IMR-90 (cell line): ENCODE data around the gene FAM163B. TPM values are rescaled to one million over a fixed set of nuclear protein-coding genes. Genes with fewer than 3 reads are reported as not detected.

ENCODE experiments used
- ATAC-seq: fragments of 200-7000 bp; cut with Tn5 transposase; 2 replicates; pipeline ENCODE4 v1.9.1; 2020; ENCODE audit warnings: low read depth, mild to moderate bottlenecking, moderate library complexity
- BruUV-seq: library from RNA; stranded (reverse); fragments of 400-500 nt; replicated peaks from 2 replicates; lab custom pipeline; 2021; lab: Mats Ljungman, UMichigan
- CTCF ChIA-PET: fragments of 300-600 bp; formaldehyde crosslinking; extraction: SDS; loops from one replicate; lab custom pipeline; 2021; ENCODE audit warnings: antibody characterized with exemption; lab: Yijun Ruan, JAX
- POLR2A ChIA-PET: fragments of 300-600 bp; sonication (Branson Sonifier 250); formaldehyde crosslinking; loops from one replicate; lab custom pipeline; 2022; ENCODE audit warnings: antibody characterized with exemption; ENCODE audit not compliant: unreplicated experiment; lab: Charles Lee
- DNase-seq: peaks from one replicate; pipeline ENCODE4 v3.0.0; 2013
- H2AFZ ChIP-seq: replicated peaks from 2 replicates; pipeline ENCODE3; 2013; ENCODE audit warnings: low read length, mild to moderate bottlenecking; ENCODE audit not compliant: poor library complexity
- H2AK5ac ChIP-seq: 2 replicates; pipeline ENCODE4 v1.6.1; 2013; ENCODE audit warnings: low read depth, low read length, inconsistent platforms
- H2AK9ac ChIP-seq: replicated peaks from 2 replicates; pipeline ENCODE3; 2013; ENCODE audit warnings: mild to moderate bottlenecking, low read depth, low read length, moderate library complexity; ENCODE audit not compliant: poor library complexity
- H2BK120ac ChIP-seq: 2 replicates; pipeline ENCODE4 v1.6.1; 2013; ENCODE audit warnings: low read depth, low read length, inconsistent platforms
- H2BK15ac ChIP-seq: 3 replicates; pipeline ENCODE4 v1.6.1; 2013; ENCODE audit warnings: low read depth, low read length, inconsistent platforms
- H2BK20ac ChIP-seq: 2 replicates; pipeline ENCODE4 v1.6.1; 2013; ENCODE audit warnings: low read depth, mild to moderate bottlenecking, inconsistent platforms, low read length, moderate library complexity
- H2BK5ac ChIP-seq: 2 replicates; pipeline ENCODE4 v1.6.1; 2013; ENCODE audit warnings: mild to moderate bottlenecking, low read depth, low read length, inconsistent platforms; ENCODE audit not compliant: poor library complexity, severe bottlenecking
- H3K14ac ChIP-seq: replicated peaks from 2 replicates; pipeline ENCODE4 v1.6.1; 2013; ENCODE audit warnings: low read depth, low read length, inconsistent platforms
- H3K18ac ChIP-seq: 2 replicates; pipeline ENCODE4 v1.6.1; 2013; ENCODE audit warnings: low read depth, low read length, control low read depth
- H3K23ac ChIP-seq: 2 replicates; pipeline ENCODE4 v1.6.1; 2013; ENCODE audit warnings: low read depth, low read length, inconsistent platforms
- H3K27ac ChIP-seq: 2 replicates; pipeline ENCODE4 v1.5.1; 2013; ENCODE audit warnings: mild to moderate bottlenecking, control low read depth, low read length; ENCODE audit not compliant: insufficient read depth
- H3K27me3 ChIP-seq: 2 replicates; pipeline ENCODE4 v1.6.1; 2013; ENCODE audit warnings: low read length; ENCODE audit not compliant: control insufficient read depth, insufficient read depth
- H3K36me3 ChIP-seq: 2 replicates; pipeline ENCODE4 v1.6.1; 2013; ENCODE audit warnings: low read length, mixed read lengths; ENCODE audit not compliant: control insufficient read depth, insufficient read depth
- H3K4ac ChIP-seq: 2 replicates; pipeline ENCODE4 v1.6.1; 2013; ENCODE audit warnings: low read depth, low read length, inconsistent platforms
- H3K4me1 ChIP-seq: 2 replicates; pipeline ENCODE4 v1.6.1; 2013; ENCODE audit warnings: low read length, mixed read lengths; ENCODE audit not compliant: control insufficient read depth, insufficient read depth
- H3K4me2 ChIP-seq: 2 replicates; pipeline ENCODE4 v1.6.1; 2013; ENCODE audit warnings: low read depth, mild to moderate bottlenecking, control low read depth, low read length, moderate library complexity
- H3K4me3 ChIP-seq: 2 replicates; pipeline ENCODE4 v1.5.1; 2013; ENCODE audit warnings: low read depth, mild to moderate bottlenecking, control low read depth, low read length, moderate library complexity; ENCODE audit not compliant: insufficient read depth
- H3K56ac ChIP-seq: 2 replicates; pipeline ENCODE4 v1.6.1; 2013; ENCODE audit warnings: low read length, inconsistent platforms; ENCODE audit not compliant: insufficient read depth; ENCODE audit errors: extremely low read depth
- H3K79me1 ChIP-seq, 2 experiments: 2 replicates each; pipeline ENCODE4 v1.6.1; 2013; ENCODE audit warnings: low read length in 2 of 2, inconsistent platforms in 1 of 2, low read depth in 1 of 2
- H3K9ac ChIP-seq: 2 replicates; pipeline ENCODE4 v1.6.1; 2013; ENCODE audit warnings: low read depth, low read length, control low read depth
- H3K9me1 ChIP-seq: 2 replicates; pipeline ENCODE4 v1.6.1; 2013; ENCODE audit warnings: low read length, inconsistent platforms; ENCODE audit not compliant: insufficient read depth
- H3K9me3 ChIP-seq: 2 replicates; pipeline ENCODE4 v1.6.1; 2013; ENCODE audit warnings: low read length; ENCODE audit not compliant: control insufficient read depth, insufficient read depth
- H4K20me1 ChIP-seq: 2 replicates; pipeline ENCODE4 v1.6.1; 2013; ENCODE audit warnings: low read length, inconsistent platforms; ENCODE audit not compliant: insufficient read depth
- H4K5ac ChIP-seq: 2 replicates; pipeline ENCODE4 v1.6.1; 2013; ENCODE audit warnings: mild to moderate bottlenecking, low read depth, low read length, control low read depth
- H4K8ac ChIP-seq, 2 experiments: 2 replicates each; pipeline ENCODE4 v1.6.1; 2013; ENCODE audit warnings: low read depth in 2 of 2, low read length in 2 of 2, control low read depth in 1 of 2, inconsistent platforms in 1 of 2
- H4K91ac ChIP-seq: 2 replicates; pipeline ENCODE4 v1.6.1; 2013; ENCODE audit warnings: low read depth, low read length, inconsistent platforms; ENCODE audit not compliant: insufficient read depth
- FOS ChIP-seq: fragments of 150-350 bp; IDR thresholded peaks from 2 replicates; pipeline ENCODE4 v1.6.1; 2016; ENCODE audit warnings: low read depth, low read length
- MAFK ChIP-seq: IDR thresholded peaks from 2 replicates; pipeline ENCODE4 v1.6.1; 2012; ENCODE audit warnings: low read depth, low read length, improper control_type of control experiment
- NFE2L2 ChIP-seq: fragments of 150-350 bp; IDR thresholded peaks from 2 replicates; pipeline ENCODE4 v1.6.1; 2016; ENCODE audit warnings: low read depth, mild to moderate bottlenecking, low read length
- POLR2A ChIP-seq: IDR thresholded peaks from 2 replicates; pipeline ENCODE4 v1.6.1; 2012; ENCODE audit warnings: mild to moderate bottlenecking, low read depth, low read length
- SMC3 ChIP-seq: fragments of 150-350 bp; IDR thresholded peaks from 2 replicates; pipeline ENCODE4 v1.6.1; 2016; ENCODE audit warnings: low read depth, mild to moderate bottlenecking, antibody characterized with exemption, low read length, moderate library complexity
- WGBS, 2 experiments: methylation state at CpG; one replicate each; pipeline versions ENCODE4 v1.1.5 to v1.1.7; 2013; ENCODE audit warnings: missing lambda C conversion rate in 2 of 2; ENCODE audit not compliant: insufficient read length in 1 of 2; ENCODE audit errors: extremely low coverage in 2 of 2; 5-methylcytosine and 5-hydroxymethylcytosine counted together
- dilution Hi-C: fragments of 300-500 bp; cut with HindIII; formaldehyde crosslinking; loops from one replicate; pipeline ENCODE4 v1.14.3; 2018; ENCODE audit warnings: low sequenced_read_pairs; ENCODE audit not compliant: unreplicated experiment
- in situ Hi-C: fragments of 300-500 bp; cut with MboI; formaldehyde crosslinking; loops from 3 replicates; pipeline ENCODE4 v1.14.3; 2019; ENCODE audit warnings: low sequenced_read_pairs, inconsistent platforms, mixed read lengths
- intact Hi-C: fragments of 100-400 bp; cut with micrococcal nuclease; formaldehyde crosslinking; loops from 2 replicates; pipeline ENCODE4 v1.10.0; 2022
- polyA plus RNA-seq, 3 experiments: library from polyadenylated mRNA; depleted of rRNA; stranded (reverse); fragments of >200 nt; gene quantifications; 2 replicates each; pipeline ENCODE4 v1.2.3, GENCODE V29; 2012; ENCODE audit warnings: low replicate concordance in 1 of 3
- total RNA-seq: library from RNA; depleted of rRNA; stranded (reverse); fragments of >200 nt; gene quantifications from 2 replicates; pipeline ENCODE4 v1.2.3, GENCODE V29; 2012

FAM163B gene
- total and polyA plus RNA-seq, 2 of the 4 experiments (the other 2 are of a cell fraction): not detected

- Histone ChIP-seq H3K14ac (no peak overlapping the region), H3K36me3 (no peaks in the 10 kb centered on the region), H4K5ac (no peak overlapping the region), H3K9ac (no peak overlapping the region), H2BK120ac (no peak overlapping the region), H3K79me1 (no peaks in the 10 kb centered on the region), H3K9me3 (no peaks in the 10 kb centered on the region), H2BK20ac (no peak overlapping the region), H3K27ac (no peak overlapping the region), H4K91ac (no peak overlapping the region), H3K23ac (no peak overlapping the region), H2BK15ac (no peak overlapping the region), H2AK9ac (peak overlapping the region; percentile 37), H3K27me3 (peaks cover 47% of the 10 kb centered on the region), H2BK5ac (no peak overlapping the region), H4K20me1 (no peaks in the 10 kb centered on the region), H4K8ac (no peak overlapping the region), H3K4me1 (no peaks in the 10 kb centered on the region), H2AK5ac (no peak overlapping the region), H3K18ac (no peak overlapping the region), H3K9me1 (no peaks in the 10 kb centered on the region), H3K4me2 (no peak overlapping the region), H3K4ac (no peak overlapping the region), H3K56ac (no peak overlapping the region), H3K4me3 (no peak overlapping the region), H2AFZ (no peak overlapping the region)
- CTCF ChIA-PET: no interaction called here
- POLR2A ChIA-PET: no interaction called here
- intact Hi-C loops (no loop called here), in situ Hi-C loops (no loop called here), dilution Hi-C loops (no loop called here)
- TF ChIP-seq MAFK (no peak), SMC3 (no peak), NFE2L2 (no peak), POLR2A (no peak), FOS (no peak)
- DNase-seq (no peak), ATAC-seq (no peak)
- 85% methylated on average over 5 of the region's 20 CpGs; no CpG with 5 or more reads in 1 of the 2 experiments for WGBS, 2 experiments
- BruUV-seq: no TSS peak
These were observed 34.2 kb upstream of the FAM163B start for GRCh38 chr9:133643362-133643755.
